Sigmoid colon (tissue), 4 donors: ENCODE measurements around the gene ZSCAN18.

Source experiments
- CTCF ChIP-seq, 4 experiments: fragments of 450-650 bp in 3 of 4; fragments of 200-600 bp in 1 of 4; IDR thresholded peaks; one replicate each; pipeline ENCODE4 v1.5.1; 2016 to 2019; ENCODE audit warnings: antibody characterized with exemption in 4 of 4, mild to moderate bottlenecking in 3 of 4, moderate library complexity in 2 of 4
- EP300 ChIP-seq, 4 donors: sonication (generic); formaldehyde crosslinking; IDR thresholded peaks; one replicate each; pipeline ENCODE4 v1.6.1; 2017; ENCODE audit warnings: antibody characterized with exemption in 4 of 4
- POLR2AphosphoS5 ChIP-seq, 4 donors: sonication (generic); formaldehyde crosslinking; IDR thresholded peaks; one replicate each; pipeline ENCODE4 v1.6.1; 2017; ENCODE audit warnings: antibody characterized with exemption in 4 of 4

- TF ChIP-seq EP300 (IDR thresholded peaks at IDR 0.05) (no peak), CTCF (IDR thresholded peaks at IDR 0.05) (no peak), POLR2AphosphoS5 (IDR thresholded peaks at IDR 0.05) (no peak)
Measured at GRCh38 chr19:58054901-58055874, 42.8 kb downstream of the ZSCAN18 start.
